T-helper 2 cell (primary cell): ENCODE results near the gene LCOR.

Experiments used
- DNase-seq, 5 experiments: peaks; one replicate each; pipeline versions ENCODE4 v3.0.0 to v3.0.0-alpha.2; 2012 to 2022

LCOR gene

DNA sequence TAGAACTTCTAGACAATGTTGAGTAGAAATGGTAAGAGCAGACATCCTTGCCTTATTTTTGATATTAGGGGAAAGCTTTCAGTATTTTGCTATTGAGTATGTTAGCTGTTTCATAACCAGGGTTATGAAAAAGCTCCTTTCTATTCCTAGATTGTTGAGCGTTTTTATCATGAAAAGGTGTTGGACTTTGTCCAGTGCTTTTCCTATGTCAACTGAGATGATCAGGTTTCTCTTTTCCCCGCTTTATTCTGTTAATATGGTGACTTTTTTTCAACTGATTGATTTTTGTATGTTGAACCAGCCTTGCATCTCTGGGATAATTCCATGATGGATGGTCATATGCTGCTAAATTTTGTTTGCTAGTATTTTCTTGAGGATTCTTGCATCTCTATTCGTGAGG, 58.5 kb downstream of the LCOR start:
- no peak for DNase-seq

DNA sequence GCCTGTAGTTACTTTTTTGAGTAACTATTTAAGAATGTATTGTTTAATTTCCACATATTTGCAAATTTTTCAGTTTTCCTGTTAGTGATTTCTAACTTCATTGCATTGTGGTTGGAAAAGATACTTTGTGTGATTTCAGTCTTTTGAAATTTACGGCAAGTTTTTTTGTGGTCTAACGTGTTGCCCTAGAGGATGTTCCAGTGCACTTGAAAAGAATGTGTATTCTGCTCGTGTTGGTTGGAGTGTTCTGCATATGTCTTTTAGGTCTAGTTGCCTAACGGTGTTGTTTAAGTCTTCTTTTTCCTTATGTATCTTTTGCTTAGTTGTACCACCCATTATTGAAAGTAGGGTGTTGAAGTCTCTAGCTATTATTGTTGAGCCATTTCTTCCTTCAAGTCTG, 59.7 kb downstream of the LCOR start:
- peak in 1 of 5 experiments; percentile 46 for DNase-seq

DNA sequence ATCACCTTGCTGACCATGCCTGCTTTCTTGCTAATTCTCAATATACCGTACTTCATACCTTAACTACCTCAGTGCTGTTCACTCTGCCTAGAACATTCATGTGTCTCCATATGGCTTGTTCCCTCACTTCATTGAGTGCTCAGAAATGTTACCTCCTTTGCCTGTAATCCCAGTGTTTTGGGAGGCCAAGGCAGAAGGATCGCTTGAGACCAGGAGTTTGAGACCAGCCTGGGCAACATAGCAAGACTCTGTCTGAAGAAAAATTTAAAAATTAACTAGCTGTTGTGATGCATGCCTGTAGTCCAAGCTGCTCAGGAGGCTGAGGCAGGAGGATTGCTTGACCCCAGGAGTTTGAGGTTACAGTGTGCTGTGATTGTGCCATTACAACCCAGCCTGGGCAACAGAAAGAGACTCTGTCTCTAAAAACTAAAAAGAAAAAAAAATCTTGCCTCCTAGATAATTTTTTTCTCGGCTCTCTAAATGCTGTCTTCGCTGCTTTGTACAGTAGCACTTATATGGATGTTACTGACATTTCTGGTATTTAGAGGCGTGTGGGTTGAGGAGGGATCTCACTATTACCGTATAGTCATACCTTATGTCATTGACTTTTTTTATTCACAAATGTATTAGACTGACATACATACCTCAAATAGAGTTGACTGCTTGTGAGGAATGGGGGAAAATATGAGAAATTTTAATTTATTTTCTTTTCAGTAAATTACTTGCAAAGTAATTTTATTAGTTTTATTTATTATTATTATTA, 63.7 kb downstream of the LCOR start:
- no peak for DNase-seq

DNA sequence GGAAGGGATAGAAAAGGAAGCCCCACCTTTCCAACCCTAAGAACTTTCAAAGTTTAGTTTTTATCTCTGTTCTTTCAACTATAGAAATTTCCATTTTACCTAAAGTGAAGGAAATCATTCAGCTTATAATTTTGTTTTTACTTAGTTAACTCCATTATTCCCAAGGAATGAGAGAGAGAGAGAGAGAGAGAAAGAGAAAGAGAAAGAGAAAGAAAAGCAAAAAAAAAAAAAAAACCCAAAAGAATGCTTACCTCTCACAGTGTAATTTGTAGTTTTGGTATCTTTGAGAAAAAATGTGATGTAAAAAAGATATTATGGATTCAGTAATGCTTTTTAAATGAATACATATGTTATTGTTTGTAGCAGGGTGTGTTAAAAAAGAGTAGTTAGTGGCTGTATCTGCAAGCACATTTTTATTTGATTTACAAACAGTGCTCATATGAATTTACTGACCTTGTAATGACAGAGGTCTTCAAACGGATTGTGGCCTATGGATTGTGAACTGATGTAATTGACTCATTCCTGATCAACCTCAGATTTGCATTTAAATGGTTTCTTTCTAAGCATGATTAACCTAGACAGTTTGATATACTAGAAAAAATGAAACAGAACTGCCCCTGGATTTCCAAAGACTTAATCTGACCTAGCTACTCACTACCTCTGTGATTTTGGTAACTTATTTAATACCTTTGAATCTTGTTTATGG, 64.9 kb downstream of the LCOR start:
- DNase-seq: no peak

DNA sequence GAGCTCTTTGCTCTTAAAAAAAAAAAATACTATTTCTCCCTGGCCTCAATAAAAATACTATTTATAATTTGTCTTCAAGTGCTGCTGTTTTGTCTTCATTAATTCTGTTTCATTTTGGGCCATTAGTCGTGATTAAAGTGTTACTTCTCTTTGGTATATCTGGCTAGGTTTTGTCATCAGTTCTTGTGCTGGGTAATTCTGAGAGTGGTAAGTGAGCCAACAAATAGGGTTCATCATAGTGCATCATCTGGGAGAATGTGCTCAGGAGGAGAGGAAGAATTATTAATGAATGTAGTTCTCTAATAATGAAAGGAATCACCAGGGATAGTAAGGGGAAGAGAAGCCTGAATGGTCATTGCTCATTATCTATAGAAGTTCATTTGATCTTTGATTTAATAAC, 70.0 kb downstream of the LCOR start:
- DNase-seq: no peak

DNA sequence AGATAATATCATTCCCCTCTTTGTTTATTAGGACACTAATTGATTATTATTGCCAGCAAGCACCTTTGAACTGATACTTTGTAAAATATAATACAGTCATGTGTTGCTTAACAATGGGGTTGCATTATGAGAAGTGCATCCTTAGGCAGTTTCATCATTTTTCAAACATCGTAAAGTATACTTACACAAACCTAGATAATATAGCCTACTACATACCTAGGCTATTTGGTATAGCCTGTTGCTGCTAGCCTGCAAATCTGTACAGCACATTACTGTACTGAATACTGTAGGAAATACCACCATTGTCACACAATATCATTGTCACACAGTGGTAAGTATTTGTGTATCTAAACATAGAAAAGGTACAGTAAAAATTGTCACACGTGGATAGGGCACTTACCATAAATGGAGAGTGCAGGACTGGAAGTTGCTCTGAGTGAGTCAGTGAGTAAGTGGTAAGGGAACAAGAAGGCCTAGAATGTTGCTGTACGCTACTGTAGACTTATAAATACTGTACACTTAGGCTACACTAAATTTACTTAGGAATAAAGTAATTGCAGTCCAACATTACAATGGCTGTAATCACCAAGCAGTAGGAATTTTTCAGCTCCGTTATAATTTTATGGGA, 70.7 kb downstream of the LCOR start:
- no peak for DNase-seq

DNA sequence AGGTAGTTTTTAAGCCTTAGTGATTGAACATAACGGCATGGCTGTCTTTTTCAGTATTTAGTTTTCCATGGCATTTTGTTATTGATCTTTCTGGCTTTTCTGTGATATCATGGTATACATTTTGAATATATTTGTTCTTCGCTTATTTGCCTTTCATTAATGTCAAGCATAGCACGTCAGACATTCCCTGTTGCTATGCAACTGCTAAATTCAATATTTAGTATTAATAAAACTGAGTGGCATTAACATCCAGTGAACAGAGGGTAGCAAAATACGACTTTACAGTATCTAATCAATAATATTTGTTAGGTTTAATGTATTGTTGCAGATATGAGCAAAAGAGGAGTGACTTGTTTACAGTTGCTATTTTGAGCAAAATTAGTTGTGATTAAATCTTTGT, 72.5 kb downstream of the LCOR start:
- no peak for DNase-seq

DNA sequence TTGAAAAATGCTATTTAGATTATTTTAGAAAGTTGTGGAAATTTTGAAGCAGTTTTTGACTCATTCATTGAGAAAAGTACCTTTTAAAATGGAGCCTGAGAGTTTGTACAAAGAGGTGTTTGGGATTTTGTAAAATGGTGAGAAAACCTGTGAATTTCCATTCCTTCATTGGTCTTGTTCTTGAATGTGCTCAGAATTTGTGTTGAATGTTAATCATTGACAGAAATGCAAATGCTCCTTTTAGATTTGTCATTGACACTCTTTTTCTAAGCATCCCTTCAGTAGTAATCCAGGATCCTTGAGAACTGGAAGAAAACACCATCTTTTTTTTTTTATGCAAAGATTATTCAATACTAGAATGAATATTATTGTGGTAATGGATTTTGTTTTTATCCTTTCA, 74.8 kb downstream of the LCOR start:
- DNase-seq: no peak

DNA sequence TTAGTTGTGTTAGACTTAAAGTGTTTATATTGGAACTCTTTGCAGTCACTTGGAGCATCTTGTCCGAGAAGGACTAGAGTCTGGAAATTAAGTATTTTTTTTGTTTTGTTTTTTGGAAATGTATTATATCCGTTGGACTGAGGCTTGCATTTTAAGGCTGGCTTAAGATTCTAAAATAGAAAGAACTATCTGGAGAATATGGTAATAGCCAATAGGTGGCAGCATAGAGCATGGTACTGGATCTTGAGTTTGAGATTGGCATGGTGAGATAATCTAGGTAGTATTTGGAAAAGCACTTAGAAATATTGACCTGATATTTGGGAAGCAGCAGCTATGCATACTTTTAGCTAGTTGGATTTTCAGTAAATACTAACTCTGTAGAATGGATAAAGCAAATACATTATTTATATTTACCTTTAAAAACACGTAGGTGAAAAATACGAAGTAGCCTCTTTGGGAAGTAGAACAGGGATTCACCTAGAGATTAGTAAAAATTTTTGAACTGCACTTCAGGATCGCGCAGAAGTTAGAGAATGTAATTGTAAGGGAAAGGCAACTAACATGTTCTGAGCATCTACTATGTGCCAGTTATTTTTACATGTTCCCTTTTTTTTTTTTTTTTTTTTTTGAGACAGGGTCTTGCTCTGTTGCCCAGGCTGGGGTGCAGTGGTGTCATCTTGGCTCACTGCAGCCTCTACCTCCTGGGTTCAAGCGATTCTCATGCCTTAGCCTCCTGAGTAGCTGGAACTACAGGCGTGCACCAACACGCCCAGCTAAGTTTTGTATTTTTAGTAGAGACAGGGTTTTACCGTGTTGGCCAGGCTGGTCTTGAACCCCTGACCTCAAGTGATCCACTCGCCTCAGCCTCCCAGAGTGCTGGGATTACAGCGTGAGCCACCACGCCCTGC, 78.6 kb downstream of the LCOR start:
- peak in 1 of 5 experiments; percentile 42 for DNase-seq

DNA sequence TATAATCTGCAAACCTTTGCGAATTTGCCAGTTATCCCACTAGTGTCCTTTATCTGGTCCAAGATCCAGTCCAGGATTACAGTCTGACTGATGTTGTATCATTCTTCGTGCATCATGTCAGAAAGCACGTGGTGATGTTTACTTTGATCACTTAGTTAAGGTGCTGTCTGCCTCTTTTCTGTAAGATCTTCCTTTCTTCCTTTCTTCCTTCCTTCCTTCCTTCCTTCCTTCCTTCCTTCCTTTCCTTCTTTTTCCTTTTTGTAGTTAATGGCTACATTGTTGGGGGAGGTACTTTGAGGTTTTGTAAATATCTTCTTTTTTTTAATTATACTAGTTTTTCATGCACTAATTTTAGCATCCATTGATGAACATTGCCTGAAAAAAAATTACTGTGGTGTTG, 80.3 kb downstream of the LCOR start:
- DNase-seq: no peak

DNA sequence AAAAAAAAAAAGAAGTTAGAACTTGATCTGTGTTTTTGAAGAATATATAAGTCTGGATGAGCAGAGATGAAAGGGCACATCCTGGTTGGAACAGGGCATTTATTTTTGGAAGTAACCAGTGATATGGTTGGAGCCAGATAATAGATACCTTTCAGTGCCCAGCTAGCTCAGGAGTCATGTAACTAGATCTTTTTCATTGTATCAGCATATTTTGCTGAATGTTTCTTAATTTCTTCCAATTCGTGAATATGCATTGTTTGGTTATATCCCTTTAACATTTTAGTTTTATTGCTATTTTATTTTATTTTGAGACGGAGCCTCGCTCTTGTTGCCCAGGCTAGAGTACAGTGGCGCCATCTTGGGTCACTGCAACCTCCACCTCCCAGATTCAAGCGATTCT, 81.8 kb downstream of the LCOR start:
- no peak for DNase-seq

DNA sequence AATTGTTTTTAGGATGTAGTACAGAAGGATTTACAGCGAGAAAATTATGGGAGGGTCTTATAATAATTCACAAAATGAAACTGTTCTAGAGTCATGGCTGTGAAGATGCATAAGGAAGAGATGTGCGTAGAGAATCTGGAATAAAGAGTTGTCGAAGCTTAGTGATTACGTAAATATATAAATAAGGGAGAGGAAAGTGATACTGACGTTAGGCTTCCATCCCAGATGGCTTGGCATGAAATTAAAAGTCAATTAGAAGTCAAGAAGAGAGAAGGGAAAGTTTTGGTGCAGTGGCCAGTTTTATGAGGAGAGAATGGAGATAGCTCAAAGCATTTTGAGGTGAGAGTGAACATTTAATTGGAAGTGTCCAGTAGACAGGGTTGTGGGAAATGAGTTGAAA, 85.5 kb downstream of the LCOR start:
- no peak for DNase-seq

DNA sequence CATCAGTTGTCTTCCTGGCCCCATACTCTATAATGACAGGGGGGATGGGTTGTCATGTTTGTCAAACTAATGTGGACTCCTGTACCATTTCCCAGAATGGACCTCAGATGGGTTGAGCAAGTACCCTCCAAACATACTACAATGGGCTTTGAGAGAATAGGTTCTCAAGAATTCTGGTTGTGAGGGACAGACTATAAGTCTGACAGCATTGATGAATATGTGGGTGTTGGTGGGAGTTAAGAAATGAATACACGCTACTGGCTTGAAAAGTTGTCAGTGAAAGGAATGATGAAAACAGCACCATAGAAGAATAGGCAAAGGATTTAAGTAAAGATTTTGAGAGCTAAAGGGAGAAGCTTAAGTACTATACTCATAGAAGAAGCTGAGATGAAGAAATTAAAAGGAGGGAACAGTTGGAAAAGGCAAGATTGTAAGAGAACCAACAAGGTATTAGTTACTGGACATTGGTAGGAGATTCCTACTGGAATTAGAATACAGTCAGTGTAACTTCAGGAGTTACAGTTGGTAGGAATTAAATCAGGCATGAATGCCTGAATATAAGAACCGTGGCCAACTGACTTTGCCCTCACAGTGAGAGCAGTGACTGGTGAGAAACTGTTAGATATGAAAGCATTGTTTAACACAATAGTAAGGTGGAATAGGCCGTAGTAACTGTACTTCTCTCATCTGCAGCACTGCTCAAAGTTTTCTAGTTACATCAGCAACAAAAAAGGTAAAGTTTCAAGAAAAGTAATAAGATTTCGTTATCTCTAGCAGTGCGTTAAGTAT, 86.3 kb downstream of the LCOR start:
- DNase-seq: no peak

DNA sequence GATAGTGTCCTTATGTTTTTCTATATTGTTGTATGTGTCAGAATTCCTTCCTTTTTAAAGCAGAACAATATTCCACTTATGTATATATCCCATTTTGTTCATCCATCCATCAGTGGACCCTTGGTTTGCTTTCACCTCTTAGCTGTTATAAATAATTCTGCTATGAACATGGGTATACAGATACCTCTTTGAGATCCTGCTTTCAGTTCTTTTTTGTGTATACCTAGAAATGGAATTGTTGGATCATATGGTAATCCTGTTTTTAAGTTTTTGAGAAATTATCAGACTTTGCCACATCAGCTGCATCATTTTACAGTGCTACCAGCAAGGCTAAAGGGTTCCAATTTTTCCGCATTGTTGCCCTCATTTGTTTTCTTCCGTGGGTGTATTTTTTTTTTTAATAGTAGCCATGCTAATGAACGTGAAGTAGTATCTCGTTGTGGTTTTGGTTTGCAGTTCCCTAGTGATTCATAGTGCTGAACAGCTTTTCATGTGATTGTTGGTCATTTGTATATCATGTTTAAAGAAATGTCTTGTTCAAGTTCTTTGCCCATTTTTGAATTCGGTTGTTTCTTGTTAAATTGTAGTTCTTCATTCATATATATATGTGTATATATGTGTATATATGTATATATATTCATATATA, 87.8 kb downstream of the LCOR start:
- DNase-seq: no peak

DNA sequence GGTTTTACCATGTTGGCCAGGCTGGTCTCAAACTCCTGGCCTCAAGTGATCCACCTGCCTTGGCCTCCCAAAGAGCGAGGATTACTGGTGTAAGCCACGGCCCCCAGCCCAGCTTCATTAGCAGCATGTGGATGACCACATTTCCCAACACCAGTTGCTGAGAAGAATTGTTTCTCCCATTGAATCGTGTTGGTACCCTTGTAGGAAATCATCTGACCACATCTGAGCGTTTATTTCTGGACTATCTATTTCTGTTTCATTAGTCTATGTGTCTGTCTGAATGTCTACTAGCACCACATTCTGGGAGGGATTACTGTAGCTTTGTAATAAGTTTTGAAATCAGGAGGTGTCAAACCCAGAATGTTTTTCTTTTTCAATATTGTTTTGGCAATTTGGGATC, 89.6 kb downstream of the LCOR start:
- no peak for DNase-seq

DNA sequence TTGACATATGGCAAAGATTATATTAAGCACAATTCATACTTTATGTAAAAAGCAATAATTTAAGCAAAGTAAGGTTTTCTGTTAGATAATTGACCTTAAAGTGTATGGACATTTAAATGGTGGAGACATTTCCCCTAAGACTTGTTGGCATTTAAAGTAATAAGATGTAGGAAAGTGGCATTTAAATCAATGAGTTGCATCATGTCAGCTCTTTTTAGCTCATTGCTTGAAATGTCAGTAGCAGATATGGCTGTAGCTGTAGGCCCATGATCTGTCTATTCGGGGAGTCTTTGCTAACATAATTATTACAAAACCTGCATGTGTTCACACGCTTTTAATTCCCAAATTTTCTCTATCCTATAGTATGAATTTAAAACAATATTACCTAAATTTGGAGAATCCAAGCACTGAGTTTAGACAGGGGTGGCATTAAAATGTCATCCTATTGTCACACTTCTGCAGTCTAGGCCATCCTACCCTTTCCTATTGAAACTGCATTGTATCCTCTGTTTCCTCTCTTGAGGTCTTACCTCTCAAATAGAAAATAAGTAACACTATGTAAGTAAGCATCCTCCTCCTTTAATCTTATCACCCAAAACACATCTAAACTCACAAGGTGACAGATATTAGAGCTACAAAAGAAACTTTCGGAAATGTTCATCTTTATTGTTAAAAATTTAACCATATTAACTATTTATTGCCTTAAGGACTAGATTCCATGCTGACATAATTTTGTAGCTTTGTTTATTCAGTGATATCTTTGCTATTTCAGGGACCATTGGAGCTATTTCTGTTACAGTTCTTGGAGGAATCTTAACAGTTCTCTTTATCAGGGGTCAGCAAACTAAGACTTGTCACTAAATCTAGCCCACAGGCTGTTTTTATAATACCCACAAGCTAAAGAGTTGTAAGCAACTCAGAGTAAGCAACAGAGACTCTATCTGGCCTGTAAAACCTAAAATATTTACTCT, 91.2 kb downstream of the LCOR start:
- no peak for DNase-seq

DNA sequence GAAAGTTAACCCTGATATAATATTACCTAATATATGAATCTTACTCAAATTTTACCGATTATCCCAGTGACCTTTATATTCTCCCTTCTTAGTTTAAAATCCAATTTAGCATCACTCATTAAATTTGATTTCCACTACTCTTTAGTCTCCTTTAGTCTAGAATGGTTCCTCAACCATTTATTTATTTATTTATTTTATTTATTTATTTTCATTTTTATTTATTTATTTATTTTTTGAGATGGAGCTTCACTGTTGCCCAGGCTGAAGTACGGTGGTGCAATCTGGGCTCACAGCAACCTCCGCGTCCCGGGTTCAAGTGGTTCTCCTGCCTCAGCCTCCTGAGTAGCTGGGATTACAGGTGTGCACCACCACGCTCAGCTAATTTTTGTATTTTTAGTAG, 92.8 kb downstream of the LCOR start:
- DNase-seq: no peak

DNA sequence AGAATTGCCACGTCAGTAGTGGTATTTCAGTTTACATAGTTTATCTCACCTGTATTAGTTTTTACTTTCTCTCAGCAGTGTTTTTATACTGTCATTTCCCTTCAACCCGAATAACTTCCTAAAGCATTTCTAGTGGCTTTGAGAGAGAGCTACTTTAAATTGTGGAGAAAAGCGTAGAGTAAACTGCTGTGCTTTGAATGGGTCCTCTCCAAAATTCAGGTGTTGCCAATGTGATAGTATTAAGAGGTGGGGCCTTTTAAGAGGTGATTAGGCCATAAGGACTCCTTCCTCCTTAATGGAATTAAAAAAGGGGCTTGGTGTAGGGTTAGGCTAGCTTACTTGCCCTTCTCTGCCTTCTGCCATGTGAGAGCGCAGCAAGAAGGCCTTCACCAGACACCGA, 98.4 kb downstream of the LCOR start:
- no peak for DNase-seq

DNA sequence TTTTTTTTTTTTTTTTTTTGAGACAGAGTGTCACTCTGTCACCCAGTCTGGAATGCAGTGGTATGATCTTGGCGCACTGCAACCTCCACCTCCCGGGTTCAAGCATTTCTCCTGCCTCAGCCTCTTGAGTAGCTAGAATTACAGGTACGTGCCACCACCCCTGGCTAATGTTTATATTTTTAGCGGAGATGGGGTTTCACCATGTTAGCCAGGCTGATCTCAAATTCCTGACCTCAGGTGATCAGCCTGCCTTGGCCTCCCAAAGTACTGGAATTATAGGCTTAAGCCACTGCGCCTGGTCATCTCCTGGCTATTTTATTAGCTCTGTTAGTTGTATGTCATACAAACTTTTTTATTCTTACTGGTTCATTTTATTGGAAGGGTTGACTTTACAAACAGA, 103.0 kb downstream of the LCOR start:
- no peak for DNase-seq

DNA sequence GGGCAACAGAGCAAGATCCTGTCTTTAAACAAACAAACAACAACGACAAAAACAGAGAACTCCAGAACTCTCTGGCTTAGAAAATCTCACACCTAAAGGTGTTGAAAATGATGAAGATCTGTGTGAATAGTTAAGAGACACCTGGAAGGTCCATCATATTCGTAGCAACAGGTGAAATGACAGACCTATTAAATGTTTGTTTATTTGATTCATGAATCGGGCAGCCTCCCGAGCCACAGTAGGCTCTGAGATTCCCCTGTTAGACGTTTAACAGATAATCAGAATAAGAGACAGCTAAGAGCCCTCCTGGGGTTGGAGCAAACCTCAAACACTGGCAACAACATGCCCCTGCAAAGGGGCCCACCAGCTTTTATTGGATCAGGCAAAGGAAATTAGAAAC, 103.7 kb downstream of the LCOR start:
- no peak for DNase-seq
